ENCODE measurements around the gene SLC18A3.

- TF ChIP-seq CTCF (IDR thresholded peaks at IDR 0.05) (no peak), POLR2A (IDR thresholded peaks at IDR 0.05) (no peak)
These were observed 4.7 kb upstream of the SLC18A3 start for GRCh38 chr10:49605216-49605938.

Data from testis (tissue), 2 donors.